ENCODE data around the gene NR2F1-AS1.
"Not testable (repeated sequence)": the region's sequence is repeated elsewhere in the genome, so short reads cannot be mapped to it uniquely, and the experiment has no call there.

Gene NR2F1-AS1

DNA sequence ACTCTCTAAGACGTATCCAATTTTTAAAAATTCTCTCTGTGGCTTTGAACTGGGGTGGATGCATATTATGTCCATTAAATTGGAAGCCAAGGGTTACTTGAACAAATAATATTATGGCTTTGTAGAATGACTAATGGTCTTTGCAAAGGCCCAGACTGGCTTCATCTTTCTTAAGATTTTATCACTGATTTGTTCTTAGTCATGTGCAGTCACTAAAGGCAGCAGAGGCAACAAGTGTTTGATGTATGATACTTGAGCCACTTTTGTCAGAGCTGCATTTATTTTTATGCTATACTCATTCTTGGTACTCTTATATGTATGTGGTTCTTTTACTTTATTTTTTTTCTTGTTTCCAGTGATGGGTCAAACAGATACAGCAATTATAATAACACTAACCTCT lies 152.2 kb downstream of the NR2F1-AS1 start:
- DNase-seq (ENCODE audit: low read depth) = no peak

- DNase-seq (ENCODE audit: low read depth) = no peak
Measured at GRCh38 chr5:93427316-93427715, 153.7 kb downstream of the NR2F1-AS1 start.

DNA sequence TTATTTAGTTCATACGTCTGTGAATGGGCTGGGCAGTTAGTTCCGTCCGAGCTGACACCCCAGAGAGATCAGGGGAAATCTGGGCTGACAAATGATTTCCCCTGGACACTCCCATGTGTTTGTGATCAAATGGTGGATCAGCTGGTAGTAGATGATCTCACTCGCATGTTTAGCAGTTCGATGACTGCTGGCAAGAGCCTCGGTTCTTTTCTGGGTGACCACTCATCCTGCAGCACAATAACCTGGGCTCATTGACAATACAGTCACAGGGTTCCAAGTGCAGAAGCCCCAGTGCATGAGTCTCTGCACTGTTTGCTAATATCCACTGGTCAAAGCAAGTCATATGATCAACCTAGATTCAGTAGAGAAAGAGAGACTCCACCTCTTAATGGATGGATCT lies 155.9 kb downstream of the NR2F1-AS1 start:
- no peak for DNase-seq (ENCODE audit: low read depth)

DNA sequence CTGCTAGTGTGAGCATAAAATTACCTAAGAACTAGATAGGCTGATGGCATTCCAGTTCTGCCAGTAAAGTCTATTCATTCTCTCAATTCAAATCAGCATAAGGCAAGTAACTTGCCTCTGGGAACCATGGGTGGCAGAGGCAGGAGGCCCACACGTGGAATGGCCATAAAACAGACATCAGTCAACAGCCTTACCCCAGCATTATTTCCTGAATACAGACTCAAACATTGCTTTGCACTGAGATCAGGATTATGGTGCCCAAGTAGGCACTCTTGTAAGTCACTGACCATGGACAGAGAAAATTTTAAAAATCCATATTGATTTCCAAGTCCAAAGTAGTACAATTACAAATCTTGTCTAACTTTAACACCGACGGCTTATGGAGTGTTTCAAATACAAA lies 157.7 kb downstream of the NR2F1-AS1 start:
- no peak for DNase-seq (ENCODE audit: low read depth)

DNA sequence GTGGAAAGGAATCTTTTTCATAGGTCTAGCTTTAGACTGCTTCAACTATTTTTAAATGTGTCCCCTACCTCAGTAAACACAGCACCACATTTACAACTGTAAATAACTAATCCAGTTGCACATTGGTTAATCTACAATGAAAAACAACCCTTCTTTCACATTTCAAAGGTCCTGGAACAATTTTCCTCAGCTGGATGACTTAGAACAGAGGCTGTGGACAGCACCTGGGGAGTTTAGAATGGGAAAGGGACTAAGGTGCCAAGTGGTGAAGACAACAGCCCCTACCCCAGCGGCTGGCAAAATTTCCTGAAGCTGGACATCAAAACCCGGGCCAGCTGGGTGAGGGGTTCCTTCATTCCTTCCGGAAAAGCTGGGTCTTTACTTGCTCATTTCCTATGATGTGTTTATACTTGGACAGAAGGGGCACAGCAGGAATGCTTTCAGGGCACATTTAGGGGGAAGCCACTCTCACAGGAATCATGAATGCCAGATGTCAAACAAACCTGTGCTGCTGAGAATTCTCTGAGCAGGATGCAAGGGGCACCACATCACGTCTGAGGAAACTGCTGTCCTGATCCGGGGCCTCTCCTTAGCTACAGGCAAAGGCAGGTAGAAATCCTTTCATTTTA lies 158.3 kb downstream of the NR2F1-AS1 start:
- no peak for DNase-seq (ENCODE audit: low read depth)

DNA sequence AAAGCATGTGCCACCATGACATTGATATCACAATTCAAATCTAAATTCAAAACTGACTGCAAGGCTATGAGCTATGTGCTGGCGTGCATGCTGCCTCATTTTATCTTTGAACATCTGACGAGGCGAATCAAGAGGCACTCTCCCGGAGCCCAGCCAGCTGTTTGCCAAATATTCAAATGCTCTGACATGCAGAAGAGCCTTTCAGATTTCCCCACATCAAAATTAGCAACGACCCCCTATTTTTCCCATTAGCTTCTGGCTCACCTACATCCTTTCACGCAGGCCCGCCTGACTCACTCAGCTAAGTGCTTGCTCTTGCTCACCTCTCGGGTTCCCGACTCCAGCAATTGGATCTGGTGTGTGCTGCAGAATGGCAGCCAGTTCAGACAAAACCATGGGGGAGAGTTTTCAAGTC lies 159.0 kb downstream of the NR2F1-AS1 start:
- no peak for DNase-seq (ENCODE audit: low read depth)

- no peak for DNase-seq (ENCODE audit: low read depth)
Measured at GRCh38 chr5:93421468-93421867, 159.6 kb downstream of the NR2F1-AS1 start.

- DNase-seq (ENCODE audit: low read depth) = no peak
Measured at GRCh38 chr5:93417490-93417889, 163.5 kb downstream of the NR2F1-AS1 start.

- no peak for DNase-seq (ENCODE audit: low read depth)
Measured at GRCh38 chr5:93415819-93416218, 165.2 kb downstream of the NR2F1-AS1 start.

DNA sequence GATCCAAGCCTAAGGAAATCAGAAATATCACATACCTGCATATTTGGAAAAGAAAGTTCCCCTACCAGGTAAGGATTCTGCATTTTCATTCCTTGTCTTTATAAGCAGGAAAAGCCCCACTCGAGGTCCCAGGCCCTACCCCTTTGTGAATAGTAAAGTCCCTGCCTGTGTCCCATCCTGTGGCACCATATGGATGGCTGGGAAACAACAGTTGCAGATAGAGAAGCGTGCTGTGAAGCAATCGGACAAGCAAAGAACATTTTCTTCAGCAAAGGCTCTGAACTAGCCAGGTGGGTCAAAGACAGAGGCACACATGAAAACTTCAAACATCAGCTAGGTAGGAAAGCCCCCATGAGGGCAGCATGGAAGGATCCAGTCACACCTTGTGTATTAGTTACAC lies 169.3 kb downstream of the NR2F1-AS1 start:
- DNase-seq (ENCODE audit: low read depth) = no peak

DNA sequence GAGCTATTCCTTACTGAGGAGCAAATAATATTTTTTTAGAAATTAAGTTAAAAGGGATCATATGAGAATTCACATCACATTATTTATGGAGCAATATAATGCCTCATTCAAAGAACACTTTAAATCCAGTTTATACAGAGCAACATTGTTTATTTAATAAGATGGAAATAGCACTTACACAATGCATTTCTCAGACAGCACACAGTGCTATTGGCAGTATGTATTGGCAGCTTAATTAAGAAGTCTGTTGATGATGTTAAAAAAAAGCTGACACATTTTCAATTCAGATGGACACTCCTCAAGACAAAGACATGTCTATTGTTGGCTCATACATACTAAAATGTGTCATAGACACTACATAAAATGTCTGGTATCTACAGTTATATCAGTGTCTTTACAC lies 171.3 kb downstream of the NR2F1-AS1 start:
- DNase-seq (ENCODE audit: low read depth) = no peak

- DNase-seq (ENCODE audit: low read depth) = no peak
Measured at GRCh38 chr5:93407454-93407853, 173.6 kb downstream of the NR2F1-AS1 start.

- no peak for DNase-seq (ENCODE audit: low read depth)
Measured at GRCh38 chr5:93406971-93407401, 174.0 kb downstream of the NR2F1-AS1 start.

DNA sequence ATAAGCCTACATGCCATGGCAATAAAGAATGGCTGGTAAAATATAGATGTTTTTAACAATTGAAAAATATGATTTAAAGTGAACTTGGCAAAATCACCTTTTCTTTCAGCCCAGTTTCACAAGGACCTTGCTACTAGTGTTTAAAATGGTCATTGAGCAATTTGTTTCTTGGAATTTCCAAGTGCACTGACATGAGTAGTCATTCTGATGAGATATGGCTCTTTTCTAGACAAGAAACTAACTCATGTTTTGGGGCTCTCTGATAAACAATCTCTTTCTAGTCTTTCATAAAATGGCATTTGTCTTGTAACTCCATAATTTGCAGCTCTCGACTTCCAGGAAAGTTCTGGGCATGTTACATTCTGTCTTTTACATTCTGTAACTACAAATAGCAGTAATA lies 176.8 kb downstream of the NR2F1-AS1 start:
- DNase-seq (ENCODE audit: low read depth) = no peak

- DNase-seq (ENCODE audit: low read depth) = no peak
Measured at GRCh38 chr5:93403141-93403928, 177.7 kb downstream of the NR2F1-AS1 start.

GRCh38 chr5:93402451-93402850 lies 178.6 kb downstream of the NR2F1-AS1 start:
- no peak for DNase-seq (ENCODE audit: low read depth)

DNA sequence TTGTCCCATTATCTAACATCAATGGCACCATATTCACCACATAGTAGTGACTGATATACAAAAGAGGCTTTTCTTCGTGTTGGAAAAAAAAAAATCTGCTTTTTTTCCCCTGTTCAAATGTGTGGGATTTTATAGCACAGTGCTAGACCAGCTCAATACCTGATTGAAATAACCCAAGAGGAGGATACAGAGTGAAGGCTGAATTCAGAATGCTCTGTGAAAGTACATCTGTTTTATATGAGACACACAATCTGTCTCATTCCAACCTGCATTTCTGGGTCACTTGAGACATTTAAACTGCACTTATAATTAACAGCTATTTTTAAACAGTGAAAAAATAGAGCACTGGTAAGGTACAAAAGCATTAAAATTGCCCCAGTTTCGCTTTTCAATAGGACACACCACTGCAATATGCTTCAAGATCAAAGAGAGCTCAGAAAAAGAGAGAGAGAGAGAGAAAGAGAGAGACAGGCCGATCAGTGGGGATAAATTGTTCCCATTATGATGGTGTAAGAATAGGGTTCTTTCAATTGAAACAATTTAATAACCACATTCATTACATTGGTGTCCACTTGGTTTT lies 179.3 kb downstream of the NR2F1-AS1 start:
- DNase-seq (ENCODE audit: low read depth) = no peak

- no peak for DNase-seq (ENCODE audit: low read depth)
Measured at GRCh38 chr5:93399675-93400074, 181.3 kb downstream of the NR2F1-AS1 start.

GRCh38 chr5:93395971-93396379 lies 185.0 kb downstream of the NR2F1-AS1 start:
- DNase-seq (ENCODE audit: low read depth) = no peak

DNA sequence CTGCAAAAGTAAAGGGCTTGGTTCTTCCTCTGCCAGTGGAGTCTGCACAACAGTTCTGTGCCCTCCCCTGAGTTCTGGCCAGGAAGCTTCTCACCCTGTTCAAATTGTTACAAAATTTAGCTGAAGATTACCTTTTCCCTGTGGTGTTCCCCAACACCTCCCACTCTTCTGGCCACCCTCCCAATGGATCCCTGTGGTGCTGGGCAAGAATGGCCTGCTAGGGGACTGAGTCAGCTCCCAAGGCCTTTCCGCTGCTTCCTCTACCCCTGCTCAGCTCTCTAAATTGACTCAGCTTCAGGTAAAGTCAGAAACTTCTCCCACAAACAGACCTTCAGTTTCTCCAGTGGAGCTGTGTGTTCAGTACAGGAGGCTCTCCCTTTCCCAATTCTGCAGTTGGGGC lies 186.0 kb downstream of the NR2F1-AS1 start:
- DNase-seq (ENCODE audit: low read depth) = no peak

- no peak for DNase-seq (ENCODE audit: low read depth)
Measured at GRCh38 chr5:93394301-93394700, 186.7 kb downstream of the NR2F1-AS1 start.

- not testable (repeated sequence) for DNase-seq (ENCODE audit: low read depth)
Measured at GRCh38 chr5:93391169-93391568, 189.8 kb downstream of the NR2F1-AS1 start.

DNA sequence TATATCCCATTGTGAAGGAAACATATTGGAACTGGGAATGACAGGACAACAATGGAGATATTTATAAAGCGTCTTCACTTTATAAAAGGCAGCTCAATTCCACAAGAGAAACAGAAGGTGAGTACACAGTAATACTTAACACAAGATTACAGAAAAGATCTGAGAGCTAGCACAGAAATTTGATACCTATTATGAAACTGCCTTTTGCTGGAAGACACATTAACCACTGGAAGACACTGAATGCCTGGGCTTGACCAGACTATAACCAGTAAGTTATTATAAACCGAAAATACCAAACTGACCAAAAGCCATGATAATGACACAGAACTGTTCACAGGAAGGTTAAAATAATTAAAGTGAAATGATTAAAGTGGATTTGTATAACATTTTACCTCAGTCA lies 195.4 kb downstream of the NR2F1-AS1 start:
- DNase-seq (ENCODE audit: low read depth) = no peak

Measured in stimulated activated CD8-positive, alpha-beta memory T cell treated with anti-CD3 and anti-CD28 coated beads, Interleukin-15, amount 100 ng/mL, for 1 hour (primary cell).